ENCODE data around the gene GPR26. TPM values are rescaled to one million over a fixed set of nuclear protein-coding genes. Genes with fewer than 3 reads are reported as not detected.

The GPR26 gene
- polyA plus RNA-seq, 1 of the 3 experiments (the other 2 are of a cell fraction), result not detected

DNA sequence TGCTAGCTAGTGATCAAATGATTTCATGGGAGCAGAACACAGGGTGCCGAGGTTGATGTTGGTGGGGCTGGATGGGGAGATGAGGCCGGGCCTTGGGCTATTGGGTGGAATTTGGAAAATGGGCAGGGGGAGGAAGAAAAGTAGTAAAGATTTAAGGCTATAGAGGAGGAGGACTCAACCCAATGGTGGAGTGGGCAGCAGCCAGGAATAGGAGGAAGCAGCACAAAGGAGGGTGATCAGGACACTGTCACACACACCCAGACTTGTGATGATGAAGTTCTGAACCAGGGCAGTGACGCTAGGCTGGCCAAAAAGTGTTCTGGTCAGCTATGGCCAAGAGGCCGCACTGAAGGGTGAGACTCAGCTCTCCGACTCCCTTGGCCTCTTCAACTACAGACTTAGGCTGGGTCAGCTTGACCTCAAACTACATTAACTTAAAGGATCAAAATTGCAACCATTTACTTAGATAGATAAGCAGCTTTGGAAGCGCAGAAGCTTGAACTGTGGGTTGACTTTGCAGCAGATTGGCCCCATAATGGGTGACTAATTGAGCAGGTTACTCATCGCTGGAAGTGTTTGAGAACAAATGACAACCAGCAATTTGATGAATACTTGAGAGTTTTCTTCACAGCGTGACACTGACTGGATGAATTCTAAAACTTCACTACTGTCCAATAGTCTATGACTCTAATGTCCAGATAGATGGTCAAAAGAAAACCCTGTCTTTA lies 29.4 kb upstream of the GPR26 start:
- Histone ChIP-seq H4K20me1 (ENCODE audit: insufficient read depth) (no peaks in the 10 kb centered on the region), H3K4me2 (no peak overlapping the region), H3K27me3 (ENCODE audit: insufficient read depth) (no peaks in the 10 kb centered on the region), H3K4me1 (ENCODE audit: control insufficient read depth in 1 of 2, insufficient read depth in 2 of 2, low read depth in 1 of 2, low read length in 1 of 2) (no peaks in the 10 kb centered on the region), H3K4me3 (ENCODE audit: low read depth in 2 of 2, low read length in 1 of 2) (no peak overlapping the region), H3F3A (replicated peaks; ENCODE audit: insufficient read depth) (no peaks in the 10 kb centered on the region), H3K9me2 (no peaks in the 10 kb centered on the region), H3K79me2 (ENCODE audit: insufficient read depth) (no peaks in the 10 kb centered on the region), H3K27ac (ENCODE audit: low read depth in 2 of 2, low read length in 1 of 2) (no peak overlapping the region), H3K36me3 (replicated peaks in 1 of 2; ENCODE audit: control insufficient read depth in 1 of 2, insufficient read depth in 2 of 2, low read length in 1 of 2) (no peaks in the 10 kb centered on the region), H3K9ac (no peak overlapping the region), H3K9me3 (no peaks in the 10 kb centered on the region), H2AFZ (ENCODE audit: low read depth) (no peak overlapping the region)
- 17% methylated on average over 8 of the region's 8 CpGs for WGBS (ENCODE audit: low lambda C conversion rate)
- no peak for DNase-seq
- ChIA-PET CTCF (interaction anchor here (1.3 kb wide), 1 partner anchor 331 kb away, joined by 3 read pairs; no protein-coding TSS in a partner anchor), POLR2A (no interaction called here)
- TF ChIP-seq, protein P1, sequence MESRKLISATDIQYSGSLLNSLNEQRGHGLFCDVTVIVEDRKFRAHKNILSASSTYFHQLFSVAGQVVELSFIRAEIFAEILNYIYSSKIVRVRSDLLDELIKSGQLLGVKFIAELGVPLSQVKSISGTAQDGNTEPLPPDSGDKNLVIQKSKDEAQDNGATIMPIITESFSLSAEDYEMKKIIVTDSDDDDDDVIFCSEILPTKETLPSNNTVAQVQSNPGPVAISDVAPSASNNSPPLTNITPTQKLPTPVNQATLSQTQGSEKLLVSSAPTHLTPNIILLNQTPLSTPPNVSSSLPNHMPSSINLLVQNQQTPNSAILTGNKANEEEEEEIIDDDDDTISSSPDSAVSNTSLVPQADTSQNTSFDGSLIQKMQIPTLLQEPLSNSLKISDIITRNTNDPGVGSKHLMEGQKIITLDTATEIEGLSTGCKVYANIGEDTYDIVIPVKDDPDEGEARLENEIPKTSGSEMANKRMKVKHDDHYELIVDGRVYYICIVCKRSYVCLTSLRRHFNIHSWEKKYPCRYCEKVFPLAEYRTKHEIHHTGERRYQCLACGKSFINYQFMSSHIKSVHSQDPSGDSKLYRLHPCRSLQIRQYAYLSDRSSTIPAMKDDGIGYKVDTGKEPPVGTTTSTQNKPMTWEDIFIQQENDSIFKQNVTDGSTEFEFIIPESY (IDR thresholded peaks at IDR 0.05; ENCODE audit: borderline replicate concordance, low read depth), result no peak
- TF ChIP-seq RAD21 (IDR thresholded peaks at IDR 0.05; ENCODE audit: low read length), result no peak
- TF ChIP-seq, protein P2, sequence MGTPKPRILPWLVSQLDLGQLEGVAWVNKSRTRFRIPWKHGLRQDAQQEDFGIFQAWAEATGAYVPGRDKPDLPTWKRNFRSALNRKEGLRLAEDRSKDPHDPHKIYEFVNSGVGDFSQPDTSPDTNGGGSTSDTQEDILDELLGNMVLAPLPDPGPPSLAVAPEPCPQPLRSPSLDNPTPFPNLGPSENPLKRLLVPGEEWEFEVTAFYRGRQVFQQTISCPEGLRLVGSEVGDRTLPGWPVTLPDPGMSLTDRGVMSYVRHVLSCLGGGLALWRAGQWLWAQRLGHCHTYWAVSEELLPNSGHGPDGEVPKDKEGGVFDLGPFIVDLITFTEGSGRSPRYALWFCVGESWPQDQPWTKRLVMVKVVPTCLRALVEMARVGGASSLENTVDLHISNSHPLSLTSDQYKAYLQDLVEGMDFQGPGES (IDR thresholded peaks at IDR 0.05; ENCODE audit: low read depth, low read length), result no peak
- no peak for TF ChIP-seq USF1 (IDR thresholded peaks at IDR 0.05; ENCODE audit: borderline replicate concordance, low read depth)
- TF ChIP-seq ELF1 (IDR thresholded peaks at IDR 0.05), result no peak
- no peak for TF ChIP-seq GATA2 (CRISPR knock-in tag; IDR thresholded peaks at IDR 0.05)
- no peak for TF ChIP-seq FOSL2 (IDR thresholded peaks at IDR 0.05; ENCODE audit: borderline replicate concordance, low read depth)
- no peak for TF ChIP-seq RXRA (IDR thresholded peaks at IDR 0.05; ENCODE audit: borderline replicate concordance, low read depth)
- TF ChIP-seq POLR2AphosphoS5 (IDR thresholded peaks at IDR 0.05; ENCODE audit: low read depth, low read length), result no peak
- no peak for TF ChIP-seq TAF1 (IDR thresholded peaks at IDR 0.05; ENCODE audit: borderline replicate concordance, low read depth, low read length)
- TF ChIP-seq CHD2 (IDR thresholded peaks at IDR 0.05; ENCODE audit: low read length, partially characterized antibody), result no peak

- Histone ChIP-seq H3K9ac (no peak overlapping the region), H3K9me2 (no peaks in the 10 kb centered on the region), H3K27ac (ENCODE audit: low read depth in 2 of 2, low read length in 1 of 2) (no peak overlapping the region), H2AFZ (ENCODE audit: low read depth) (no peak overlapping the region), H3K4me1 (ENCODE audit: control insufficient read depth in 1 of 2, insufficient read depth in 2 of 2, low read depth in 1 of 2, low read length in 1 of 2) (no peaks in the 10 kb centered on the region), H3K4me3 (ENCODE audit: low read depth in 2 of 2, low read length in 1 of 2) (no peak overlapping the region), H3K36me3 (replicated peaks in 1 of 2; ENCODE audit: control insufficient read depth in 1 of 2, insufficient read depth in 2 of 2, low read length in 1 of 2) (no peaks in the 10 kb centered on the region), H3K79me2 (ENCODE audit: insufficient read depth) (no peaks in the 10 kb centered on the region), H3K9me3 (no peaks in the 10 kb centered on the region), H3K4me2 (no peak overlapping the region), H3F3A (replicated peaks; ENCODE audit: insufficient read depth) (no peaks in the 10 kb centered on the region), H3K27me3 (ENCODE audit: insufficient read depth) (no peaks in the 10 kb centered on the region), H4K20me1 (ENCODE audit: insufficient read depth) (no peaks in the 10 kb centered on the region)
- ChIA-PET POLR2A (no interaction called here), CTCF (interaction anchor here (1.3 kb wide), 1 partner anchor 330 kb away, joined by 3 read pairs; no protein-coding TSS in a partner anchor)
- WGBS (ENCODE audit: low lambda C conversion rate), result 6% methylated on average over 6 of the region's 6 CpGs
- no peak for TF ChIP-seq CTCF (IDR thresholded peaks at IDR 0.05)
- no peak for TF ChIP-seq SIN3A (IDR thresholded peaks at IDR 0.05; ENCODE audit: borderline replicate concordance, low read depth, low read length)
- TF ChIP-seq, protein P1 (IDR thresholded peaks at IDR 0.05; ENCODE audit: borderline replicate concordance, low read depth), result no peak
- TF ChIP-seq MEF2A (IDR thresholded peaks at IDR 0.05; ENCODE audit: borderline replicate concordance, low read depth), result no peak
- TF ChIP-seq RXRA (IDR thresholded peaks at IDR 0.05; ENCODE audit: borderline replicate concordance, low read depth), result no peak
- no peak for TF ChIP-seq USF1 (IDR thresholded peaks at IDR 0.05; ENCODE audit: borderline replicate concordance, low read depth)
- DNase-seq, result no peak
Observed at GRCh38 chr10:123637326-123637880, 28.8 kb upstream of the GPR26 start.
